GM18858 (cell line): Measurements from ENCODE around the gene CISH.

Experiments
- ATAC-seq: cut with Tn5 transposase; IDR thresholded peaks from one replicate; pipeline ENCODE4 v1.9.1; 2021; ENCODE audit not compliant: unreplicated experiment

The CISH gene

GRCh38 chr3:50615190-50615589 is 3.6 kb upstream of the CISH start:
- ATAC-seq, result no peak

GRCh38 chr3:50612970-50613846 is 1.6 kb upstream of the CISH start:
- ATAC-seq, result no peak

GRCh38 chr3:50612234-50612882 is 784 bp upstream of the CISH start:
- no peak for ATAC-seq

DNA sequence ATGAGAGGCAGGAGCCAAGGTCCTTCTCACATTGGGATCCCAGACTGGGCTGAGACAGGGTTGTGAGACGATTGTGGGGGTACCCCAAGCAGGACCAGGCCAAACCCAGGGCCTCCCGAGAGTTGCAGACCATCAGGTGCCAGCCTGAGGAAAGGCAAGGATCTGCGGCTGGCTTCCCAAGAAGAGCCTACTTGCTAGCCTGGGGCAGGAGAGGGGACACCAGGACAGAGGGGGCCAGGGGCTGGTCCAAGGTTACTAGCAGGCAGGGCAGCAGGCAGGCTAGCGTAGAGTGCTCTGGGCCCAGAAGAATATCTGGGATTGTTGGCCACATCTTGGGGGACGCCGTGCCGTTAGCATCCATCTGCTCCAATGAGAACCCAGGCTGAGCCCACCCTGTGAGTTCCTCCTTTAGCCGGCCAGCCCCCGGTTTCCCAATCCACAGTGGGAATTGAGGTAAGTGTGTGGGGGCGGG is 546 bp downstream of the CISH start:
- ATAC-seq, result no peak

- no peak for ATAC-seq
Measured at GRCh38 chr3:50610181-50610971, 1.2 kb downstream of the CISH start.

DNA sequence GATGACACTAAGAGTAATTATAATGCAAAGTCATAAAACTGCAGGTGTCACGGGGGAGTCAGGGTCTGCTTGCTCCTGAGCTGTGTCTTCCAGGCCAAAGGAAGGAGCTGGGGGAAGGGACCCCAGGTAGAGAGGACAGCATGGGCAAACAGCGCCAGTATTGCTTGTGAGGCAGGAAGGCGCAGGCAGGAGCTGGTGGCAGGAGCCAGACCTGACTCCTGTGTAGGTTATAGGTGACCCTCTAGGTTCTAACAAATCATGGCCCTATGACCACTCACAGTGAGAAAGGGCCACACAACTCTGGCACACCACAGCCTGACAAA is 1.9 kb downstream of the CISH start:
- no peak for ATAC-seq

- ATAC-seq, result no peak
Measured at GRCh38 chr3:50609071-50609762, 2.4 kb downstream of the CISH start.

DNA sequence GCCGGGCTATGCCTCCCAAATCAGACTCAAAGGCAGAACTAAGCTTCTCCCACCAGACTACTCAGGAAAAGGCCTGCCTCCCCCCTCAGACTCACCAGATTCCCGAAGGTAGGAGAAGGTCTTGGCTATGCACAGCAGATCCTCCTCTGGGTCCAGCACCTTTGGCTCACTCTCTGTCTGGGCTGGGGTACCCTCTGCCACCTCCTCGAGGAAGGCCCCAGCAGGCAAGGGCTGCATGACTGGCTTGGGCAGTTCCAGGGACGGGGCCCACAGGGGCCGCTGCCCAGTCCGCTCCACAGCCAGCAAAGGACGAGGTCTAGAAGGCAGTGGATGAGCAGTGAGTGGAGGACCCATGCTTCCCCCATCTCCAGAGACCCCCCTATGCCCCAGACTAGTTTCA is 3.3 kb downstream of the CISH start:
- ATAC-seq, result no peak

- no peak for ATAC-seq
Measured at GRCh38 chr3:50607271-50608091, 4.1 kb downstream of the CISH start.

DNA sequence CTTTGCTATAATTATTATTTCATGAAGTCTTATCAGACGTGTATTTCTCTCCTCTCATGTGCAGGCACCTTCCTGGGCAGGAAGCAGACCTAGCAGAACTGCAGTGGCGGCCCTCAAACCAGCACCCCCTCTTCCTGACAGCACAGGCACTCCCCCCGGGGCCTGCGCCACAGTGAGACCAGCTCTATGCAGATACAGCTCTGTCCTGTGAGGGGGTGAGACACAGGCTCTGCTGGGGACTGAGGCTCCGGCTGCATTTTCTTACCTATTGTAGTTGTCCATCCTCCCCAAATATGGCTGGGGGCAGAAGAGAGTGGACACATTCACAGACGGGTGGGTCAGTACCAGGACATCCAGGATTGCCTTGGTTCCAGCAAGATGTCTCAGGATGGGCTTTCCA is 5.0 kb downstream of the CISH start:
- no peak for ATAC-seq

DNA sequence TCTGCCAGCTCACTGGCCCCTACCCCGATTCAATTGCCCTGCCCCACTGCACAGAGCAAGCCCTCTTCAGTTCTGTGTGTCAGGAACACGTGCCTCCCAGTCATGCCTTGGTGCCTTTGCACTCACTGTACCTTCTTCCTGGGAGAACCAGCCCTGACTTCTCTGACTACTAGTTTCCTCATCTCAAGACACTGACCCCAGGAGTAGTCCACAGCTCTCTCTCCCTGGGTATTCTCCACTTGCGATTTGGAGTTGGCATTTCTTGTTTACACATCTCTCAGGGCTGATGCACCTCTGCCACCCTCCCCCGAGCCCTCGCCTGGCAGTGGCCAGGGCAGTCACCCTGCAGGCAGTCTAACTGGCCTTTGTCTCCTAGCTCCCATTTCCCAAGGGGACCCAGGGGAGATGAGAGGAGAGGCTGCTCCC is 5.7 kb downstream of the CISH start:
- ATAC-seq, result no peak

DNA sequence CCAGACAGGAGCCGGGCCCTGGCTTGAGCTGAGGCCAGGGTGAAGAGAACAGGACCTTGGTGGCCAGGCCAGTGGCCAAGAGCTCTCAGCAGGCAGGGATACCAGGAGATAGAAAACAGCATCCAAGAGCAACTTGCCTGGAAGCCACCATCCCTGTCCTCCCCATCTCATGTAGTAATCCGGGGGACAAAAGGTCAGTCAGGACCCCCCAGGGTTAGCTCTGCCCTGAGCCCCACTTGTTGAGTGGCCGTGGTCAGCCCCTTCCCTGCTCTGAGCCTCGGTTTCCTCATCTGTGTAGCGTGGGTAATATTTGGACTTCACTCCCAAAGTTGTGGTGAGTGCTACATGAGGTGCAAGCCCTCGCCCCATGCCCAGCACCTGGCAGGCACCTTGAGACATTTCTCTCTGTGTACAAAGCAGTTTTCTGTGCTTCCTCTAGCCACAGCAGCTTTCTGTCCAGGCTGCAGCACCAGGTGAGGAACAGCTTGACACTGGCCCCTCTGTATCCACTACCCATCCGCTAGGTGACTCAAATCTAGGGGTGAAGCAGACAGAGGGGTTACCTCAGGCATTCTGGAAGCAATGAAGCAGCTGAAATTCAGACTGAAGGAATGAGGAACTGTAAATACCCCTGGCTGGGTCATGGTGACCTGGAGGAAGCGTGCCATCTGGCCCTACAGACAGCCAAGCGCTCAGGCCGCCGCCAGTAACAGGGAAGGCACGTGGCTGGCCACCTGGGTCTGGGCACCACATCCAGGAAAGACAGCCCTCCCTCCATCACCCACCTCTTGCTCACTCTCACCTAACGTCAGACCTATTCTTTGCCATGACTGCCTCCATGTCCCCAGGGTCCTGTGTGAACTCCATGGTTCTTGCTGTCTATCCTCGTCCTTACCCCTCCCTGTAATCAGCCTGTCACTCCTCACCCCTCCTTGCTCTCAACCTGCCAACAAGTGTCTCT is 6.7 kb downstream of the CISH start:
- no peak for ATAC-seq

DNA sequence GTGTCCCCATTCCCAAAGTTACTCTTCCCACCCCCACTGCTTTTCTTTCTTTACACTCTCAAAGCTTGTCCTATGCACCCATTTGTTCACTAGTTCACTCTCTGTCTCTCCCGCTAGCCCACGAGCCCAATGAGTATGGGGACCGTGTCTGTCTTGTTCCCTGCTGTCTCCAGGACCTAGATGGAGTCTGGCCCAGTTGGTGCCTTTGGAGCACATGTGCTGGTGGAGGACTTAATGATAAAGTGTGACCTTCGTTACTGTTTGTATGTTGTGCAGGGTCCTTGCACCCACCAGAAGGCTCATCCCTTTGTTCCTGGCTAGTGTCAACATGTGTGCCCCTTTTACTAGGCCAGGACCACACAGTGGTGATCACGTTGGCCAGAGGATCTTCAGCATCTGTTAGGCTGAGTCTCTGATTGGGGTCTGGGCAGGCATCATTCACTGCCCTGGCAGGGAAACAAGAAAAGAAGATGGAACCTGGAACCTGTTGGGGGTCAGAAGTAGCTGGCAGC is 7.4 kb downstream of the CISH start:
- no peak for ATAC-seq

GRCh38 chr3:50603261-50604109 is 8.1 kb downstream of the CISH start:
- ATAC-seq, result no peak

DNA sequence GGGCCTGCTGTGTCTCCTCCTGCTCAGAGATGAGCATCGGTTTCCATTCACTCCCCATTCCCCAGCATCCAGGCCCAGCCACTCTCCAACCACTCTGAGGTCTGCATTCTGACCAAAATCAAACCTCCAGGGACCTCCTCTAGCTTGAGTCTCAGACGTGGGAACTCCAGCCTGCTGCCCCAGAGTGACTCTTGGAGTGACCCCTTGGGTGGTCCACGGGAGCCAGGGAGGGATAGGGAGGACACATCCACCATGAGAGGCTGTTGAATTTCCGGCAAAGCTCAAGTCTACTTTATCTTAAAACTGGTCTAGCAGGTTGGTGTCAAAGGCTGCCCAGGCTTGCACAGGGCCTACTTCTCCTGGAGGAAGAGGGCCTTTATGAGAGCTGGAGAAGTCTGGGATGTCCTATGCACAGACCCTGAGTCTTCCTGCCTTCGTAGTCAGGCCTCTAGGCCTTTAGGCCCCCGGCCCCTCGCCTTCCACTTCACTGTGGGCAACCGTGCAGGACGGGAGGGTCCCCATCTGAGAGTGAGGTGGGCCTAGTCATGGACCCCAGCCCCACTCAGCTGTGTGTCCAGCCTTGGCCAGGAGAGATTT is 8.9 kb downstream of the CISH start:
- ATAC-seq, result no peak

GRCh38 chr3:50600841-50601591 is 10.6 kb downstream of the CISH start:
- no peak for ATAC-seq
